ENCODE data around the gene LZTS3.
"Not testable (repeated sequence)": the region's sequence is repeated elsewhere in the genome, so short reads cannot be mapped to it uniquely, and the experiment has no call there.

Gene LZTS3

DNA sequence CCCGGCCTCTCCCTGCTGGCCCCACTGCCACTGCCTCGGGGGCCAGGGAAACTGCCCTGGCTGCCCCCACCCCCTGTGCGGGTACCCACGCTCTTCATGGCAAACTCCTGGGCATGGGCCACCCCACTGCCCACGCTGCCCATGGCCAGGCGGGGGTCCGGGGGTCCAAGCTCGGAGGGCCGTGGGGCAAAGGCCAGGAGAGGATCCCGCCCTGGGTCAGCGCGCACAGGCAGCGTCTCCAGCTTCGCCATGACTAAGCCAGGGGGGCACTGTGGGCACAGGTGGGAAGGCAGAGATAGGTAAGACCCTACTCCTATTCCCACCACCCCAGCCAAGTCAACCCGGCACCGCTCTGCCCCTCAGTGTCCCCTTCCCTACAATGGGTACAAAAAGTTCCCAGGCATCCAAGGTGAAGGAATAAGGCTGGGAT is 6.4 kb downstream of the LZTS3 start:
- no peak for DNase-seq

DNA sequence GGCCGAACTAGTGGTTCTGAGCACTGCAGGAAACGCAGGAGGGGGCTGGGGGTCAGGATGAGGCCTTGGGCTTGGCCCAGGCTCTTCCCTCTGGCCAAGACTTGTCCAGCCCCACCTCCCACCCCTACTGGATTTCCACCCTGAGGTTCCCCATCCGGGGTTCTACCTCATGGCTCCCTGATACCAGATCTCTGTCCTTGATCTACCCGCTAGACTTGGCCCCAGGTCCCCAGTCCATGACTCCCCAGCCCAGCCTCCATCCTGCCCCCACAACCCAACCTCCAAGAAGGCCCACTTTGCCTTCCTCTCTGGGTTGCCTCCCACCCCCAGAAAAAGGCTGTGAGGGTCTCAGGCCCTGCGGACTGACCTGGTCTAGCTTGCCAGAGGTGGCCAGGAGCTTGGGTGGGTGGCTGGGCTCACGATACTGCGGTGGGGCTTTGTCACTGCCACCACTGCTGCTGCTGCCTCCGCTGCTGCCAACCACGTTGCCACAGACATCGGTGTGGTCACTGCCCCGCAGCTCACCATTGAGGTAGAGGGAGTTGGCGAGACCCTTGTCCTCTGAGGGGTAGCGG is 6.9 kb downstream of the LZTS3 start:
- DNase-seq = no peak

DNA sequence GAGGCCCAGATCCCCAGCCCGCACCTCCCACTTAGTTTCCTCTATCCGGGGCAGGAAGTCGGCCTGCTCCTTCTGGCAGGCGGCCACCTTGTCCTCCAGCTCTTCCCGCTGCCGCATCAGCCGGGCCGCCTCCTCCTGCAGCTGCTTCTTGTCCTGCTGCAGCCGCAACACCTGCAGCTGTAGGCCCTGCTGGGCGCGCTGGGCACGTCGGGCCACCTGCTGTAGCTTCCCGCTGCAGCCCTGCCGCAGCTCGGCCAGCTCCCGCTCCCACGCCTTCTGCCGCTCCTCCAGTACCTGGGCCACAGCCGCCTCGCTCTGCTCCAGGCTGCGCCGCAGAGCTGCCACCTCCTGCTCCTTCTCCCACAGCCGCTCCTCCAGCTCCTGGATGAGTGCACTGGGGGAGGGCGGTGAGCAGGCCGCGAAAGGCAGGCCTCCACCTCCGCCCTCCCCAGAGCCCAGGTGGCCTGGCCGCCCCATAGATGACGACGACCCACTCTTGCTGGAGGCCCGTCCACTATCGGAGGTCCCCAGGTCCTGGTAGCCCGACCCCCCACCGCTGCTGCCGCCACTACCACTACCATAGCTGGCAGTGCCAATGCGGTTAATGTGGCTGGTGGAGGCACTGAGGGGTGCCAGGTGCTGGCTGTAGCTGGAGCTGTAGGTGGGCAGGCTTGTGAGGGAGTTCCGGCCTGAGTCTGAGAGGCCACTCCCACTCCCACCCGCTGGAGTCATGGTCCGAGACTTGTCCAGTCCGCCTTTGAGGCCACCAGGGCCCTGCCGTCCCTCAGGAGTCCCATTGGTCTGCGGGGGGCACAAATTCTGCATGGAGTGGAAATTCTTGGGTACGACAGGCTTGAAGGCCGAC is 7.6 kb downstream of the LZTS3 start:
- no peak for DNase-seq

DNA sequence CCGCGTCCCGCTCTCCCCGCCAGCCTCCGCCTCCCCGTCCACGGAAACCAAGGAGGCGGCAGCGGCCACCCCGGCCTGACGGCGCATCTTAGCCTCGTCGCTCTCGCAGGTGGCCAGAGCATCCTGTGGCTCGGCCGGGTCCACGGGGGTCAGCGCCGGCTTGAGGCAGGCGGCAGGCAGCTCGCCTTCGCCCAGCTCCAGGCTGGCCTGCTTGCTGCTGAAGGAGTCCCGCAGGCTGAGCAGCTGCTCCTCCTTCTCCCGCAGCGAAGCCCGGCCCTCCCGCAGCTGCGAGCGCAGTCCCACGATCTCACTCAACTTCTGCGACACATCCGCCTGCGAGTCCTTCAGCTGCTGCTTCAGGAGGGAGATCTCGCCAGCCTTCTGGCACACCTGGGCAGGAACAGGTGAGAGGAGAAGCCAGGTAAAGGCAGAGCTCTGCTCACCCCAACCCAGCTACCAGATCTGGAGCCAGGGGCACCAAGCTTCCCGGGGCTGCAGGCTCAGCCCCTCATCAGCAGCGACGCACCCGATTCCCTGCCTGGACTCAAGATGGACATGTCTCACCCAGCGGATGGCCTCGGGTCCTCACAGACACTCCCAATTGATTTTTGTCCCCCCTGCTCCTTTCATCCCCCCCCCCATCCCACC is 8.5 kb downstream of the LZTS3 start:
- no peak for DNase-seq

DNA sequence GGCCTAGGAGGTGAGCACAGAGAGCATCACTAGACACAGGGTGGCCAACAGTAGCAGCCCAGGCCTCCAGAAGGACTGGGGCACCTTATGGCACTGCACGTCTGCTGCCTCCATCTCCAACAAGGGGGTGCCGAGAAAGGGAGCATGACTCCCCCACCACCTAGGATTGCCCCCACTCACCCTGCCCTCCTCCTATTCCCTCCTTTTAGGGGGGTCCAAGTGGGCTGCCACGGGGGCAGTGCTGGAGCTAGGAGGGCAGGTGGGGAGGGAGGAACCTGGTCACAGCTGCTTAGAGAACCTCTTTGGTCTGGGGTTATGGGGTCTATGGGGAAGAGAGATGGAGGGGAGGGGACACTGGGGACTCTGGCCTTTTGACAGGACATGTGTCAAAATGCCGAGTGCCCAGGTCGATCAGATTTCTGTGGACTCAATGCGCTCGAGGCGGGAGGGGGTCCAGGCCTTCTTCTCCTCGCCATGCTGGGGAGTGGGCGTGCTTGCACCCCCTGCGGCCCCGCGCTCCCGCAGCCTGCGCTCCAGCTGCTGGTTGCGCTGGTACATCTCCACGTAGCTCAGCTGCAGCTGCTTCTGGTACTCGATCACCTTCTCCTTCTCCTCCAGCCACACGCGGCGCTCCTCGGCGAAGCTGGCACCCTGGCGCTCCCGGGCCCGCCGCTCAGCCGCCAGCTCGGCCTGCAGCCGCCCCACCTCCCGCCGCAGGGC is 9.1 kb downstream of the LZTS3 start:
- no peak for DNase-seq

DNA sequence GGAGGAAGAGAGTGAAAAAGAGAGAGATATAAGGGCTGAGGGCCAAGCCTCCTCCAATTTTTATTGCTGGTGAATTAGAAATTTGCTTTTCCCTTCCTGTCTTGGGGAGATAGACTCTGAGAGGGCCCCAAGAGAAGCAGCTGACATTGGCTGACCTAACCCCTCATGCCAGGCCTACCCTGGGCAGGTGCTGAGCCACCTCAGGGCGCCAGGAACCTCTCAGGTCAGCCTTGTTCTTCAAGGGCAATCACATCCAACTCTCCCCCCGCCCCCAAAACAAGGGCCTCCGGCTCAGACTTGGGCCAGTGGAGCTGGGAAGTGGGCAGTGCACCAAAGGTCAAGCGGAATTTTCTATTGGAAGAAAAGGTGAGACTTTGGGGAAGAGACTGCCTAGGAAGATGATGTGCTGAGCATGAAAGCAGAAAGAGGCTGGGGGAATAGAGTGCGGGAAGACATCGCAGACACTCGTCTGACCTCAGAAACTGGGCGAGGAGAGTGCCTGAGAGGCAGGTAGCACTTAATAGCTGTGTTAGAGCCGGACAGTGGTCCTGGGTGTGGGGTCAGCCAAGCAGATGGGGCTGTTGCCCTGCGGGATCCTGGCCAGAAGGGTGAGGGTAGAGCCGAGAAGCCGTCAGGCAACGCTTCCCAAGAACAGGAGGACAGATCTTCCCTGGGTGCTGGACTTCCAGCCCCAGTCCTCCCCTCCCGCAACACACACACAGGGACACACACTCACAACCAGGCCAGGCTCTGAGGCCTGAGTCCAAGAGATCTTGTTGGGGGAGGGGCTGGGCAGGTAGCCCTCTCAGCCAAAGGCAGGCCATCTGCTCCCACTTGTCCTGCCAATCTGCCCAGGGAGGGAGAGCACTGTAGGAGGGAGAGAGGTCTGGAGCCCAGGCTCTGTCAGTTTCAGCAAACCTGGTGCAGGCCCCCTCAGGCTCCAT is 10.0 kb downstream of the LZTS3 start:
- no peak for DNase-seq

DNA sequence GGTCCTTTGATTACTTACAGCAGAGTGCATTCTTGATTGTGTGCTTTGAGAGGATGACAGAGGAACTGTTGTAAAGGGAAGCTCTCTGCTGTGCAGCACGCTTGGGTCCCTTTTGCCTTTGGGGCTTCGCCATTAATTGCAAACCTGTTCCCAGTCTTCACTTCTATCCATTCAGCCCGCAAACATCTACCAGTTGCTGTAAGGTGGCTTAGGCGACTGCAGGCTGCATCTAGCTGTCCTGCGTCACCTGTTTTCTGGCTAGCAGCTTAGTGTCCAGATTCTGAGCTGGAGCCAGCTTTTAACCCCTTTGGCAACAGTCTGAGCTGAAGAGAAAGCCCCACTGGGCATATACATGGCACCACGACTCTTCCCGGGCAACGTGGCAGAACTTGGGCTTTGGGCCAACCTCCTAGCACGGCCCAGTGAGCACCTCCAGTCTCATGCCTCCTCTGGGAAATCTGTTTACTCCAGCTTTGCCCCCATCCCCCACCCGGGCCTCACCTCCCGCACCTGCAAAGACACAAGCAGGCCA is 11.2 kb downstream of the LZTS3 start:
- DNase-seq = no peak

DNA sequence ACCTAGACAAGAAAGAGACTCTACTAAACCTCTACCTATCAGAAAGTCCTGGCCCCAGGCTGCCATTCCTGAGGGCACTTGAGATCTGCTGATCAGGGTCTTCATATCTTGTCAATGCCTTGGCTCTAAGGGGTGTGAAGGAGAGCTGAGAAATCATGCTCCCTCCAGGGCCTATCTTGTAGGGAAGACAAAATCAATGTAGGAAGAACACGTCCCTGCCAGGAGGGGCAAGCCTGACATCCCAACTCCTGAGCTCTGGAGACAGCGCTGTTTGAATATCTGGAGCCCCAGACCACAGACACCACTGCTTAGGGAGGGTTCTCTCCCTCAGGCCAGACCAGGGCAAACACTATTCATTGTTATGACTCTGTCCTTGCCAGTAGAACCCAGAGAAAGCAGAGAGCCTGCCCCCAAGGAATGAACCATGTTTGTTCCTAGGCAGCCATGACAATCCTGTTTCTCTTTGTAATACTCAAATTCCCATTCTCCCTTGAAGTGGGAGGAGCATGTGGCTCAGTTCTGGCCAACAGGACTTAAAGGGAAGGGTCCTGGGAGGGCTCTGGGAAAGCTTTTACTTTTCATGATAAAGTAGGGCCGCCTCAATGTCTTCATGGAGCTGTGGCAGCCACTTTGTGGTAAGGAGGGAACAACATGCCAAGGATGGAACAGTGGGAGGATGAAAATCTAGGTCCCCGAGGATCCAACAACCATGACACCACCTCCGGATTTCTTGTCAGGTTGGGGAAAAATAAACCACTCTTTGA is 11.9 kb downstream of the LZTS3 start:
- DNase-seq = no peak

DNA sequence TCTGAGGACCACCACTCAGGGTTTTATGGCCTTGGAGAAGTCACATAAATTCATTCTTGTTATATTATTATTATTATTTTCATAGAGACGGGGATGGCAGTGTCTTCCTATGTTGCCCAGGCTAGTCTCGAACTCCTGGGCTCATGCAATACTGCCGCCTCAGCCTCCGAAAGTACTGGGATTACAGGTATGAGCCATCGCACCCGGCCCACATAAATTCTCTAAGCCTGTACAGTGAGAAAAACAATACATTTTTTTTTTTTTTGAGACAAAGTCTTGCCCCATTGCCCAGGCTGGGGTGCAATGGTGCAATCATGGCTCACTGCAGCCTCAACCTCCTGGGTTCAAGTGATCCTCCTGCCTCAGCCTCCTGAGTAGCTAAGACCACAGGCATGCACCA is 12.9 kb downstream of the LZTS3 start:
- DNase-seq = no peak

DNA sequence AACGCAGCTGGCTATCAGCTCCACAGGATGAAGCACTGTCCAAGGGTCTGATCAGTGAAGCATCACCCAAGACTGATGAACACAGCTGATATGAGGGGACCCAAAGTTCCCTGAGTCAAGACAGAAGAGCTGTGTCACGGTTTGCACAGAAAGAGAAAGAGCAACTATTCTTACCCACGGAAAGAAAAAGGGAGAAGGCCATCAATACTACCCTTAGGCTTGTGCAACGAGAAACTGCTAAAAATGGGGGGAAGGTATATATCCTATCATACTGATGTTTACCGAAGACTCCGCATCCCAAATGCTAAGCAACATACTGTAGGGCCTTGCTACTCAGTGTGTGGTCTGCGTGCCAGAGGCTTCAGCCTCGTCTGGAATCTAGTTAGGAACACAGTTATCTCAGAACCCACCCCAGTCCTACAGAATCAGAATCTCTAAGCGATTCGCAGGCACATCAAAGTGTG is 14.3 kb downstream of the LZTS3 start:
- DNase-seq = peak; percentile 31

DNA sequence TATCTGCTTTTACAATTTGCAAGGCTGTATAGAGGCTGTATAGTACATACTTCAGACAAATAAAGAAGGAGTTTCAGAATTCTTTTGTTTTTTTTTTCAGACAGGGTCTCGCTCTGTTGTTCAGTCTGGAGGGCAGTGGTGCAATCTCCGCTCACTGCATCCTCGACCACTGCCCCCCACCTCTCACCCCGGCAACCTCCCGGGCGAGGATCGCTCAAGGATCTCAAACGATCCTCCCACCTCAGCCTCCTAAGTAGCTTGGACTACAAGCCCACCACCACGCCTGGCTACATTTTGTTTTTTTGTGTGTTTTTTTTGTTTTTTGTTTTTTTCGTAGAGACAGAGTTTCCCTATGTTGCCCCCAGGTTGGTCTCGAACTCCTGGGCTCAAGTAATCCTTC is 15.5 kb downstream of the LZTS3 start:
- no peak for DNase-seq

DNA sequence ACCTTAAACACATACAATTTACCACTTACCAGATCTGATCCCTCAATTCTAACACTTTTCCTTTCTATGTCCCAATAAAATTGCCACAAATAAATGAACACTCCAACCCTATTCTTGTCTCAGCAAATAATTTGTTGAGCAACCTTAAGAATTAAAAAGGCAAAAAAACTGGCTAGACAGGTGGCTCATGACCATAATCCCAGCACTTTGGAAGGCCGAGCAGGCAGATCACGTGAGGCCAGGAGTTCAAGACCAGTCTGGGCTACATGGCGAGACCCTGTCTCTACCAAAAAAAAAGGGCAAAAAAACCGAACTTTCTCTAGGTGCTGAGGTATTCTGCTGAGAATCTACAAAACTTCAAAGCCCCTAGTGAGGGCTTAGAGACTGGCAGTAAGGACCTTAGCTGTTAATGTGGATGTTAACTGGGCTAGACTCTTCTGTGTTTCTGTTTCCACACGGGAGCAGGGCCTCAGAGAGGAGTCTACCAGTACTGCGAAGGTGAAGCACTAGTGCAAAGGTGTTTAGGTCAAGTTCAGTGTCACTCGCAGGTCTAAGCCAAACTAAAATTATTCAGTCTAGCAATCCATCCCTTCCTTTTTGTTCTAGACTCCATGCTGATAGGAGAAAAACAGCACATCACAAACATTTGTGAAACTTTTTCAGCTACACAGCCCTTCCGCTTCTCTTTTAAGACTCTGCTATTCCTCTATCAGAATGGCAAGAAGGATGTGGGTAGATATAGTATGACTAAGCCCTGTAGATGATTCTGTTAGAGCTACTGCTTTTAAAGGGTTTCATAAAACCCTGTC is 16.3 kb downstream of the LZTS3 start:
- DNase-seq = peak; percentile 77

DNA sequence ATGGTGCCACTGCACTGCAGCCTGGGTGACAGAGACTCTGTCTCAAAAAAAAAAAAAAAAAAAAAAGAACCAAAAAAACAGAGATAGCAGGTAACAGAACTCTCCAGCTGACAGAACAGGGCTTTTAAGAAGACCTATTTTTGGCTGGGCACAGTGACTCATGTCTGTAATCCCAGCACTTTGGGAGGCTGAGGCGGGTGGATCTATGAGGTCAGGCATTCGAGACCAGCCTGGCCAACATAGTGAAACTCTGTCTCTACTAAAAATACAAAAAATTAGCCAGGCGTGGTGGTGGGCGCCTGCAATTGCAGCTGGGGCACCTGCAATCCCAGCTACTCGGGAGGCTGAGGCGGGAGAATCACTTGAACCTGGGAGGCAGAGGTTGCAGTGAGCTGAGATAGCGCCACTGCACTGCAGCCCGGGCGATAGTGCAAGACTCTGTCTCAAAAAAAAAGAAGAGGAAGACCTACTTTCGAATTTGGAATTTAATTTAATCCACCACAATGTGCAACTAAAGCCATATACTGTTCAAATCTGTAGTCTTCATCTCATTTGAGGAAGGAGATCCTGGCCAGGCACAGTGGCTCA is 21.2 kb downstream of the LZTS3 start:
- not testable (repeated sequence) for DNase-seq

DNA sequence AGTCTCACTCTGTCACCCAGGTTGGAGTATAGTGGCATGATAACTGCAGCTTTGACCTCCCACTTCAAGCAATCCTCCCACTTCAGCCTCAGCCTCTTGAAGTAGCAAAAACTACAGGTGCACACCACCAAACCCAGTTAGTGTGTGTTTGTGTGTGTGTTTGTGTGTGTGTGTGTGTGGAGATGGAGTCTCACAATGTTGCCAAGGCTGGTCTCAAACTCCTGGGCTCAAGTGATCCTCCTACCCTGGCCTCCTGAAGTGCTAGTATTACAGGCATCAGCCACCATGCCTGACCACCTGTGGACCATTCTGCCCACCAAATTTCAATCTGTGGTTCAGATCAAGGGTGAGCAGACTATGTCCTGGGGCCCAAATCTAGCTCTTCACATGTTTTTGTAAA is 22.4 kb downstream of the LZTS3 start:
- DNase-seq = no peak

DNA sequence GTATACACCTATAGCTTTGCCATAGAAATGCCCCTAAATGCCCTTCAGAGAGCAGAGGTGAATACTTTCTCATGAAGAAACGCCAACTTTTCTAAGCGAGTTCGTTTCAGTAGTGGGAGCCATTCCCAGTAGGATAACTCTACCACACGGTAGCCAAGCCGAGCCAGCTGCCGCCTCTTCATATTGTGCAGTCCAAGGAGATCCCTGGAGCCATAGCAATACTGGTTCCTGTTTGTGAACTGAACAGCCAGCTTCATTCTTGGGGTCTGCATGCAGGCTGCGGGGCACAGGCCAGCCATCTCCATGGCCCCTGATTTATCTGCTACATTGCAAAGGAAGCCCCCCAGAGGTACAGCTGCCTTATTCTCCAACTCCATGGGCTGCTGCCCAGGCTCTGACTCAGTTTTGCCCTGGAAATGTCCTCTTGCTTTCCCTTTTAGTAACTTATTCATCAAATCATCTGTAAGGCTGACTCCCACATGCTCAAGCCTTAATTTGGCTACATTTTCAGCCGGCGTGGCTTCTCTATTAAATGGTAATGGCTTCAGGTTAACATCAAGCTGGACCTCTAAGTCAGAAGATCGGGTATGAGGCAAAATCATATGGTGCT is 26.5 kb downstream of the LZTS3 start:
- DNase-seq = no peak

DNA sequence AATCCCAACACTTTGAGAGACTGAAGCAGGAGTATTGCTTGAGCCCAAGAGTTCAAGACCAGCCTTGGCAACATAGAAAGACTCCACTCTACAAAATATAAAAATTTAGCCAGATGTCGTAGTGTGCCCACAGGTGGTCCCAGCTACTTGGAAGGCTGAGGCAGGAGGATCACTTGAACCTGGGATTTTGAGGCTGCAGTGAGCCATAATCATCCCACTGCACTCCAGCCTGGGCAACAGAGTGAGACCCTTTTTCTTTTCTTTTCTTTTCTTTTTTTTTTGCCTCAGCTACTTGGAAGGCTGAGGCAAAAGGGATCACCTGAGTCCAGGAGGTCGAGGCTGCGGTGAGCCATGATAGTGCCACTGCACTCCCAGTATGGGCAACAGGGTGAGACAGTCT is 31.6 kb downstream of the LZTS3 start:
- no peak for DNase-seq

DNA sequence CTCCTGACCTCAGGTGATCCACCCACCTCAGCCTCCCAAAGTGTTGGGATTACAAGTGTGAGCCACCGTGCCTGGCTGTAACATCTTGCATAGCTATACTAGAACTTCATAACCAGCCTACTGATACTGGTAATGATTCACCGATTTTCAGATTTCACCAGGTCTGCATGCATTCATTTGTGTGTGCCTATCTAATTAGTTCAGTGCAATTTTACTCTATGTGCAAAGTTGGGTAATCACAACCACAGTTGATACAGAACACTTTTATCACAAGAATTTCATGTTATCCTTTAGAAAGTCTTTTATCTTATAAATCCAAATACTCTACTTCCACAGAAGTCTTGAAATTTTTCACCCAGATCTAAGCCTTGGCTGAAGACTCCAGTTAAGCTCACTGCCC is 35.9 kb downstream of the LZTS3 start:
- no peak for DNase-seq

DNA sequence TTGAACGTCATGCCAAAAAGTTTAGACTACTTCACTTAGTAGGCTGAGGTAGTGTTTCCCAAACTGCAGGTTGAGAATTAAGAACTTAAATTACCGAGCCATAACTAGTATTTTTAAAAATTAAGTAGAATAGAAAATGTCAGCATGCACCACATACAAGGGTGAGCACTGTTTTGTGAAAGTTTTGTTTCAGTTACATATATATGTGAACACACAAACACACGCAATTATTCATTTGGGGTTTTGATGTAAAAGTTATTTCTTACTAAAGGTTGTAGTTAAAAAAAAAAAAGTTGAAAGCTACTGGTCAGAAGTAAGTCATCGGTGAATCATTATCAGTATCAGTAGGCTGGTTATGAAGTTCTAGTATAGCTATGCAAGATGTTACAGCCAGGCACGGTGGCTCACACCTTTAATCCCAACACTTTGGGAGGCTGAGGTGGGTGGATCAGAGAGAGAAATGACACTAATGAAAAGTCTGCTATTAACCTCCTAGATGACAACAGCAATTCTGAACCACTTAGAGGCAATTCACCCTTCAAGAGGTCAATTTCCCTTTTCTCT is 37.8 kb downstream of the LZTS3 start:
- DNase-seq = no peak

DNA sequence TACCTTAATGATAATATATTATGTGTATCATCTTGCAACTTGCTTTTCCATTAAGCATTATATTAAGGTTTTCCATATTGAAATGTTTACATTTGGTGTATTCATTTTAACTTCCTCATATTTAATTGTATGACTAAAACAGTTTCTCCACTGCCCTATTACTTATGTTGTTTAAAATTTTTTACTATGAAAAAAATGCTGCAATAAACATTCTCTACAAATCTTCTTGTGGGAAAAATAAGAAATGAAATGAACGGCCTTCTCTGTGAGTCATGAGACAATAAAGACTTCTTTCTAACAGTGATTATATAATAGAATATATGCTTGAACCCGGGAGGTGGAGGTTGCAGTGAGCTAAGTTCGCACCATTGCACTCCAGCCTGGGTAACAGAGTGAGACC is 39.2 kb downstream of the LZTS3 start:
- no peak for DNase-seq
